Left kidney (tissue), 2 donors: ENCODE data around the gene SUSD5. TPM values are rescaled to one million over a fixed set of nuclear protein-coding genes. Genes with fewer than 3 reads are reported as not detected.
"Not testable (repeated sequence)": the region's sequence is repeated elsewhere in the genome, so short reads cannot be mapped to it uniquely, and the experiment has no call there.

Source experiments
- DNase-seq: peaks from one replicate; pipeline ENCODE4 v3.0.0-alpha.2; 2013
- polyA plus RNA-seq: library from polyadenylated mRNA; unstranded; fragments of 120-200 nt; gene quantifications from one replicate; pipeline ENCODE4 v1.2.1, GENCODE V29; 2013; ENCODE audit not compliant: insufficient read length

Gene SUSD5
- polyA plus RNA-seq, 1 donor = 4.5 TPM

DNA sequence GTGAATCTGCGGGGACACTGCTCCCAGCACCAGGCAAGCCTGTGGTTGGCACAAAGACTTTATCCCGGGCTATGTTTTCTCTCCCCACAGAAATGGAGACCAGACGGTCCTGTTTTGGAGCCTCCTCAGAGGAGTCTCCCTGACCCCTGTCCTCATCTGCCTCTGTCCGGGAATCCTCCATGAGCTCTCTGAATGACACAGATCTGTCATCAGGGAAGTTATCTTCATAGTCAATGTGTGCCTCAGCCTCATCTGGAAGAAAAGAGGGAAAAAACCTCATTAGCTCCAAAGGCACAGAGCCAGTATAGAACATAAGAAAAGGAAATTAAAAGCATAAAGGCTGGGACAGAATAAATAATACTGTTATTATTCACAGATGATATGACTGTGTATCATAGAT, 64.8 kb downstream of the SUSD5 start:
- DNase-seq = no peak

- DNase-seq = no peak
Observed at GRCh38 chr3:33152363-33153360, 65.9 kb downstream of the SUSD5 start.

DNA sequence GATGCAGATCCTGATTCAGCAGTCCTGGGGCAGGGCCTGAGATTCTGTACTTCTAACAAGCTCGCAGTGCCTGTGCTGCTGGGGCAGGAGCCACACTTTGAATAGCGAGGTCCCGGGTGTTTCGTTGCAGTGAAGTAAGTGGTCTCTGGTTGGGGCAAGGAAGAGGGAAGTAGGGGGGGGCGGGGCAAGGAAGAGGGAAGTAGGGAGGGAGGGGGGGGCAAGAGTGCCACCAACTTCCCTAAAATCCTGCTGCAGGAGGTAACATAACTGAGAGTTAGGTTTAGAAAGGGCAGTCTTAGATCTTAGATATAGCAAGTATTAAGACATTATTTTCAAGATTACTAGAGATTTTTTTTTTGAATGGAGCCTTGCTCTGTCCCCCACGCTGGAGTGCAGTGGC, 69.3 kb downstream of the SUSD5 start:
- DNase-seq = no peak

DNA sequence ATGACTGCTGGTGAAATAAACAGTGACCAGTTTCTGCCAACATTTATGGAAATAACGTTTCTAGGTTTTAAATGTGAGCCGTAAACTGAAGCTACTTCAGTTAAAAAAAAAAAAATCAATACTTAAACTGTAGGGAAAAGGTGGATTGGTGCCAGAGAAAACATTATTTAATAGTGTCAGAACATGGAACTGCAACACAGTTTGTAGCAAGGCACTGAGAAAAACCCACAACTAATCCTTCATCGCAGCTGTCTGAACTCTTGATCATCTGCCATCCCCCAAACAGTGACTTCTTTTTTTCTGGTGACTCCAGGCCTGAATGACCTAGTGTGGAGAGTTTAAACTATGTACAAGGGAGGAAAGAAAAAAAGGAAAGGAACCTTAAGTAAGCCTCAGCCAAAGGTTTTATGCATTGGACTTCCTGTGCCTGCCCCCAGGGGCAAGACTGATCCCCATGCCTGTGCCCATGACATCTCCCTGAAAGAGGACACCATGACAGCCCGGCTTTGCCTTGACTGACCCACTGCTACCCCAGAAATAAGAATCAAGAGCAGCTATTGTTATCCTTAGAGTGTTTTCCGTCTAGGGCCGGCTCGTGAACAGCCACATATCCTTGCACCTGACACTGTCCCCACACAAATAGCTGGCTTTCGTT, 71.7 kb downstream of the SUSD5 start:
- DNase-seq = peak; percentile 12

DNA sequence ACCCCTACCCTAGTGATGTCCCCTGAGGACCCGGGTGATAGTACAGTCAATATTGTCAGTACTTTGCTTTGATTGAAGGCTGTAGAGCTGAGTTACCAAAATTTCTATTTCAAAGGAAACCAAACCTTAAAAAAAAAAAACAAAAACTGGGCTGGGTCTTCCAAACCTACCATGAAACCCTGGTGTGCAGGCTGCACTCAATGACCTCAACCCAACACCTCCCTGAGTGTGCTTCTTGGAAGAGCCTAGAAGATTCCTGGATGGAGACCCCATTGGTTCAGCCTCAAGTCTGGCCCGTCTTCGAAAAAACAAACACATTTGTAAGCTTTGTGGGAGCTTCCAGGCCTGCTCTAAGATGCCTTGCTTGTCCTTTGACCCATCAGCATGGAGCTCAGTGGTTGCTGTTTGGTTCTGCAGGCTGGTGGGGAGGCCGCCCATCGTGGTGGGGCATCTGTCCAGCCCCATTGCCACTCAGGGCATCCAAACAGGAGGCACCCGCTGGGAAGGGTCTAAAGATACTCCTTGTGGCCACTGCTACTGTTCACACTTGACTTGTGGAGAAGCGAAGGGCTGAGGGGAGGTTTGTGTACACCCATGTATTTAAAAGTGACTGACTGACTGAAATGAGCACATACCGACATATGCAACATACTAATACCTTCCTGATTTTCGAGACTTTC, 72.6 kb downstream of the SUSD5 start:
- DNase-seq = no peak

- DNase-seq = no peak
Observed at GRCh38 chr3:33145221-33145900, 73.2 kb downstream of the SUSD5 start.

- no peak for DNase-seq
Observed at GRCh38 chr3:33144433-33144832, 74.2 kb downstream of the SUSD5 start.

- DNase-seq = no peak
Observed at GRCh38 chr3:33141006-33141405, 77.6 kb downstream of the SUSD5 start.

GRCh38 chr3:33139996-33140395, 78.6 kb downstream of the SUSD5 start:
- no peak for DNase-seq

- not testable (repeated sequence) for DNase-seq
Observed at GRCh38 chr3:33139006-33139623, 79.5 kb downstream of the SUSD5 start.

DNA sequence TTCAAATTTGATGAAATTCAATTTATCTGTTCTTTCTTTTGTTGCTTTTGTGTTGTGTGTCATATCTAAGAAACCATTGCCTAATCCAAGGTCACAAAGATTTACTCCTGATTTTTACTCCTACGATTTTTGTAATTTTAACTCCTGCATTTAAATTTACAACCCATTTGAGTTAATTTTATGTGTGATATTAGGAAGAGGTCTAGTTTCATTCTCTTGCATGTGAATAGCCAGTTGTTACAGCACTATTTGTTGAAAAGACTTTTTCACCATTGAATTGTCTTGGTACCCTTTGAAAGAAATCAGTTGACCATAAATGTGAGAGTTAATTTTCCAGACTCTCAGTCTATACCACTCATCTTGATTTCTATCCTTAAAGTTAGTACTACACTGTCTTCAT, 80.9 kb downstream of the SUSD5 start:
- DNase-seq = no peak

- no peak for DNase-seq
Observed at GRCh38 chr3:33134026-33134625, 84.5 kb downstream of the SUSD5 start.

DNA sequence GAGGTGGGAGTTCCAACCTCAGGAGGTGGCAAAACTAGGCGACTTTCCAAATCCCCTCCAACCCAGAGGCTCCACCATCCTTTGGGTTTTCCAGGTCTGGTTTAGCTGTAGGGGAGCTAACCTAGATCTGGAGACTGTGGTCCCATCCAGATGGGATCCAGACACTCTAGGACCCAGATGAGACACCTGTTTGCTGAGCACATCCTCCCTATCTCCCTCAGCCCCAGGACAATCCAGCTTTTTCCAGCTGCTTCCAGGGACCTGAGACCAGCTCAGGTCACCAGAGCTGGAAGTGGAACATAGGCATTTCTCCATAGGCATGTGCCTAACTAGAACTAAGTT, 86.6 kb downstream of the SUSD5 start:
- no peak for DNase-seq

DNA sequence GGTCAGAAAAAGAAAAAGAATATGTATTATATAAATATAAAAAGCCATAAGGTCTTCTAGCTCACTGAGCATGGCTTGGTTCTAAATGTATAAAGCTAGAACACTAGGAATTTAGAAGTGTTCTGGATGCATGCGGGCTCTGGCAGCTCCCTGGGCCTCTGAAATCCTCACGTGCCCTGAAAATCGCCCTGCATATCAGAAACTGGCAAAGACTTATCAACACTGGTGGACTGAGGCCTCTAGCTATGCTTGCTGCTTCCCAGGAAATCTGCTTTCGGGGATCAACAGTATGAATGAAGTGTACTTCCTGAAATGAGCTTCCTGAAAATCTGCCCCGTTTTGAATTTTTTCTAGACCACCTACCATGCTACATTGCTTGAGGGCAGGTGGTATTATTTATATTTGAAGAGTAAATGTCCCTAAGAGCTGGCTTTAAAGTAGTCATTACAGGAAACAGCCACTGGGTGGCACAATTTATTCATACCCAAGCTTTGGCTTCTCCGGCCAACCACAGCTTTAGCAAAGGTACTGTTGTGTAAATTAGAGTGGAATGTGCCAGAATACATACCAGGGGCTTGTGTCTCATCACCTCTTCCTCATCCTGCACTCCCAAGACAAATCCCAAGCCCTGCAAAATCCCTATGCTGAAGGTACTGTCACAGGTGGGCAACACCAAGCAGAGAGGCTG, 87.1 kb downstream of the SUSD5 start:
- DNase-seq = peak; percentile 66

GRCh38 chr3:33130144-33130543, 88.5 kb downstream of the SUSD5 start:
- no peak for DNase-seq

DNA sequence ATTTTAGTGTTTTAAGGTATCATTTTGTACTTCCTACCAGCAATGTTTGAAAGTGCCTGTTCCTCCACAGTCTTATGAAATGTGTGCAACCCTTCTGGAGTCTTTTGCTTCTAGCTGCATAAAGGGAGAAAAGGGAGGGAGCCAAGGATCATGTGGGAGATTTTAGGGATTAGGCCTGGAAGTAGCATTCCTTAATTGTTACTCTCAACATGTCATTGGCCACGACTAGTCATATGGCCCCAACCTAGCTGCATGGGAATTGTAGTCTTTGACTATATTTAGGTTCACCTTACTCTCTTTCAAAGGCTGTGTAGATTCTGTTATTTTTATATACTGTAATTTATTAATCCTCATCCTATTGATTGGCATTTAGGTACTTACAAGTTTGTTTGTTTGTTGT, 89.9 kb downstream of the SUSD5 start:
- DNase-seq = no peak

GRCh38 chr3:33125840-33126239, 92.8 kb downstream of the SUSD5 start:
- no peak for DNase-seq

- DNase-seq = no peak
Observed at GRCh38 chr3:33124638-33125037, 94.0 kb downstream of the SUSD5 start.

DNA sequence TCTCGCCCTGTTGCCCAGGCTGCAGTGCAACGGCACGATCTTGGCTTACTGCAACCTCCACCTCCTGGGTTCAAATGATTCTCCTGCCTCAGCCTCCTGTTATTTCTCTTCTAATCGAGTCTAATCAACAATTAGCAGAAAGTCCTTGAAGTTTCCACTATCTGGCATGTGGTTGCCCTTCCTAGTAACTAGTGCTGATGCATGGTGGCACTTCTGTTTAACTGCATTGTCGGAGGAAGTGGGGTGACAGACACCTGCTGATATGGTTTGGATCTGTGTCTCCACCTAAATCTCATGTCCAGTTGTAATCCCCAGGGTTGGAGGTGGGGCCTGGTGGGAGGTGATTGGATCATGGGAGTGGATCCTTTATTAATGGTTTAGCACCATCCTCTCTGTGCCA, 95.6 kb downstream of the SUSD5 start:
- DNase-seq = no peak

DNA sequence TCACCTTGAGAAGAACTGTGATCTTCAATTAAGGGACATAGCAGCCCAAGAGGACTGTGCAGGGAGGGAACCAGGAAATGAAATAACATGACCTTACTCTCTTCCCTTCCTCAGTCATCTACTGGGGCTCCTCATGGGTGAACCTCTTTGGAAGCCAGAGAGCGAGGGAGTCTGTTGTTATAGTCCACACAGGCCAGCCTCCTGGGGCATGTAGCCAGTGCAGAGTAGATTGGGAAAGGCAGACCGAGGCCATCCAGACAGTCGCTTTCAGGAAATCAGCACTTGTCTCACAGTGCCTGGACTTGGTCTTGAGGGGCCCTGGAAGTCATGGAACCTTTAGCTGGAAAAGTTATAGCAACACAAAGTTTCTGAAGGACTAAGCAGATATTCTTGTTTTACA, 98.7 kb downstream of the SUSD5 start:
- no peak for DNase-seq

- no peak for DNase-seq
Observed at GRCh38 chr3:33117461-33117860, 101.1 kb downstream of the SUSD5 start.
